Common myeloid progenitor, CD34-positive (primary cell): ENCODE data around the gene GSX2.
A peak's percentile ranks its signal among the peaks of the same experiment; 100 is the strongest.

ENCODE experiments used
- CTCF ChIA-PET: fragments of 350-600 bp; sonication (Branson Sonifier 250); formaldehyde crosslinking; loops from one replicate; lab custom pipeline; 2021; ENCODE audit warnings: antibody characterized with exemption; lab: Charles Lee
- POLR2A ChIA-PET: fragments of 350-600 bp; sonication (Branson Sonifier 250); formaldehyde crosslinking; loops from one replicate; lab custom pipeline; 2021; ENCODE audit warnings: antibody characterized with exemption; lab: Charles Lee
- DNase-seq, 3 donors: peaks; one replicate each; pipeline versions ENCODE4 v3.0.0 to v3.0.0-alpha.2; 2013
- H3K27ac ChIP-seq, 2 experiments: 1 replicate in 1 of 2; 2 replicates in 1 of 2; pipeline ENCODE4 v1.7.0; 2013; ENCODE audit warnings: inconsistent platforms in 2 of 2, low read length in 2 of 2, mild to moderate bottlenecking in 2 of 2, low read depth in 1 of 2, moderate library complexity in 1 of 2; ENCODE audit not compliant: severe bottlenecking in 2 of 2, insufficient read depth in 1 of 2, poor library complexity in 1 of 2
- H3K27me3 ChIP-seq, 5 experiments: replicated peaks in 2 of 5; 1 replicate in 3 of 5; 2 replicates in 2 of 5; pipeline versions ENCODE4 v1.6.1 to v1.7.0; 2013; ENCODE audit warnings: low read length in 4 of 5, mild to moderate bottlenecking in 2 of 5, moderate library complexity in 2 of 5, inconsistent platforms in 1 of 5; ENCODE audit not compliant: insufficient read depth in 5 of 5, control insufficient read depth in 4 of 5
- H3K36me3 ChIP-seq, 4 experiments: 1 replicate in 2 of 4; 2 replicates in 2 of 4; pipeline versions ENCODE4 v1.6.1 to v1.7.0; 2013; ENCODE audit warnings: low read length in 3 of 4, control low read depth in 1 of 4, mild to moderate bottlenecking in 1 of 4; ENCODE audit not compliant: control insufficient read depth in 4 of 4, insufficient read depth in 4 of 4
- H3K4me1 ChIP-seq, 4 experiments: 1 replicate in 3 of 4; 2 replicates in 1 of 4; pipeline versions ENCODE4 v1.6.1 to v1.7.1; 2013; ENCODE audit warnings: low read length in 3 of 4, mild to moderate bottlenecking in 3 of 4, control low read depth in 1 of 4, inconsistent platforms in 1 of 4, moderate library complexity in 1 of 4; ENCODE audit not compliant: control insufficient read depth in 4 of 4, insufficient read depth in 4 of 4; ENCODE audit errors: control extremely low read depth in 1 of 4
- H3K4me3 ChIP-seq, 7 experiments: 1 replicate in 4 of 7; 2 replicates in 3 of 7; pipeline versions ENCODE4 v1.5.1 to v1.7.0; 2013; ENCODE audit warnings: mild to moderate bottlenecking in 7 of 7, low read length in 6 of 7, moderate library complexity in 6 of 7, inconsistent platforms in 2 of 7, low read depth in 2 of 7, control low read depth in 1 of 7; ENCODE audit not compliant: insufficient read depth in 4 of 7, control insufficient read depth in 1 of 7; ENCODE audit errors: extremely low read depth in 1 of 7
- H3K9me3 ChIP-seq, 5 experiments: 1 replicate in 4 of 5; 2 replicates in 1 of 5; pipeline versions ENCODE4 v1.6.1 to v1.7.1; 2013; ENCODE audit warnings: low read length in 4 of 5, mild to moderate bottlenecking in 2 of 5, inconsistent platforms in 1 of 5, low read depth in 1 of 5, moderate library complexity in 1 of 5; ENCODE audit not compliant: control insufficient read depth in 4 of 5, insufficient read depth in 2 of 5; ENCODE audit errors: control extremely low read depth in 1 of 5
- WGBS: methylation state at CpG from one replicate; pipeline ENCODE4 v1.1.5; 2013; ENCODE audit not compliant: insufficient coverage; 5-methylcytosine and 5-hydroxymethylcytosine counted together

GSX2 gene

DNA sequence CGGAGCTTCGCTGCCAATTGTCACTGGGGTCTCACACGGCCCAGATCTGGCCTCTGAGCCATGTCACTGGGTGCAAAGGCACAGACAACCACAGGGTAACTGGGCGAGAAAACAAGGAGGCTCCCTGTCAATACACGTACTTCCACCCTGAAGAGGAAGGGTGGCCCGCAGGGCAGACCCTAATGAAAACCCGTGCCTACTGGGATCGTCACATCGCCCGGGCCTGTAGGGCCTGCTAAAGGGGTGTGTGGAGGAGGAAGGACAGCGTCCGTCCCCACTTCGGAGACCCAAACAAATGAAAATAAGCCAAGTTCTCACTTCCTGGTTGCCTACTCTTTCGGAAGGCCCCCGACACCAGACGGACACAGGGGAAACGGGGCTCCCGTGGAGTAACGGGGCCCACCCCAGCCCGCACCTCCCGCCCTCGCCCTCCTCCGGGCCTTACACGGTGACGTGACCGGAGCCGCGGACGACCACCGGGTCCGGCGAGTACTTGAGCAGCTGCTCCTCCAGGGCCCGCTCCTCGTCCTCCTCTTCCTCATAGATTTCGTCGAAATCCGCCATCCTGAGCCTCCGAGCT, 36.1 kb upstream of the GSX2 start:
- no peaks in the 10 kb centered on the region for H3K9me3 ChIP-seq
- H3K27me3 ChIP-seq: no peaks in the 10 kb centered on the region
- WGBS: 2% methylated on average over 34 of the region's 38 CpGs
- CTCF ChIA-PET: interaction anchor here (0.6 to 2.4 kb wide), 3 partner anchors 10 to 170 kb away, joined by 3 to 12 read pairs (median 9); no protein-coding TSS in a partner anchor
- peak overlapping the region; percentile 81 to 97 (median 96) for H3K4me3 ChIP-seq
- peaks cover 35 to 54% (median 40%) of the 10 kb centered on the region in 4 experiments for H3K4me1 ChIP-seq
- peak overlapping the region; percentile 97 to 99 for H3K27ac ChIP-seq
- H3K36me3 ChIP-seq: peaks cover 0 to 3% (median 0%) of the 10 kb centered on the region in 4 experiments
- peak; percentile 25 to 63 (median 53) for DNase-seq
- POLR2A ChIA-PET: no interaction called here

DNA sequence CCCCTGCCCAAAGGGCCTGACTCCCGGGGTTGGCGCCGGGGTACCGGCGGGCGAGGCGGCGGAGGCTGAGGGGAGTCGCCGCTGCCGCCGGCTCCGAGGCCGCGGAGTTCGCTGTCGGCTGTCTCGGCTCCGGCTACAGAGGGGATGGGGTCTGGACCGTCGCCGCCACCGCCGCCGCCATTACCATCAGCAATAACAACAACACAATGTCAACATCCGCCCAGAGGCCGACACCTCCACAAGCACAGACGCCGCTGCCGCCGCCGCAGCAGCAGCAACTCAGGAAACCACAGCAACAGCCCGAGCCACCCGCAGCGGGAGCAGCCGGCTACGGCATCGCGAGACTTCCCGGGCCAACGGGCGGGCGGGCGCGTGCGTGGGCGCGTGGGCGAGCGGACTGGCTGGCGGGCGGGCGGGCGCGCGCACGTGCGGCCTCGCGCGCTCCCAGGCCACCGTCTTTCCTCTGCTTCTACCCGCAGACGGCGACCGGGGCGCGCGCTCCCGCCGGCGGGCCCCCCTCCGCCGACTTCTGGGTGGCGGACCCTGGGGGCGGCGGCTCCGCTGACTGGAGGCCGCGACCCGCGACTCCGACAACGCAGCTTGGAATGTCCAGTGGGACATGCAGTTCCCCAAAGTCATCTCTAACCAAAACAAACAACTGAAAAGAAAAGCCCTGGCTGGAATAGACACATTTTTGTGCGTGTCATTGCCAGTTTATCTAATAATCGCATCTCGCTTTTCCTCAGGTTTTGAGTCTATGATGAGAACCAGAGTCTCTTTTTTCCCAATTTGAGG, 35.4 kb upstream of the GSX2 start, which contains the start of gene CHIC2:
TSS of gene CHIC2 (minus strand) at position 289 of the 795 bp plus-strand sequence. CDS start 305 bp downstream, outside the sequence.
- H3K4me1 ChIP-seq: peaks cover 35 to 52% (median 40%) of the 10 kb centered on the region in 4 experiments
- POLR2A ChIA-PET: no interaction called here

DNA sequence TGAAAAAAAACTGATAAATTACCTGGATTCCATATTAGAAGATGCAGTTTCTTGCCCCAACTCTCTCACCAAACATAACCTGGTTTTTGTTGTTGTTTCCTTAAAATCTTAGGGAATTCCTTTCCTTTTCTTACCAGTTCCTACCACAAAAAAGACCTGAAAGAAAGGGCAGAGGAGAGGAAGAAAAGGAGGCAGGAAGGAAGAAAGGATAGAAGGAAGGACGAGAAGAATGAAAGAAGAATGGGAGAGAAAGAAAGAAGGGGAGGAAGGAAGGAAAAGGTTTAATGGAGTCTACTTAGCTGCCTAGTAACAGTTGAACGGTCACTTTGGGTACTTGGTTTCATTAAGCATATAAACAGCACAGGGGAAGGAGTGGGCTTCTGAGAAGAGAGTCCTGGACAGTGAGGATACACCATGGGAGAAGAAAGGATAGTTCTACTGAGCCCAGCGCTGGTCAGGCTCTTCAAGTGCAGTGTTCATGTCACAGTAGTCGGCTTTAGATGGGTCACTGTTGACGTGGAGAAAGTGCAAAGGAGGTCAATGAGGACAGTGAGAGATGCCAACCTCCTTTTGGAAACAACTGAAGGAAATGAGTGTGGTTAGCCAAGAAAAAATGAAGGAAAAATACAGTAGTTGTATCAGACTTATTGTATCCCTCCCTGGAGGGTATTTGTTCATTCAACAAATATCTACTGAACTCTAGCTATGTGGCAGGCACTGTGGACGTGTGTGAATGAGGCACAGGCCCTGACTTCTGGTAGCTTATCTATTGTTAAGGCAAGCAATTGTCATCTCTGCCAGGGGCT, 34.5 kb upstream of the GSX2 start:
- Histone ChIP-seq H3K27ac (peak overlapping the region; percentile 19 to 99), H3K9me3 (no peaks in the 10 kb centered on the region), H3K27me3 (no peaks in the 10 kb centered on the region), H3K36me3 (no peaks in the 10 kb centered on the region), H3K4me1 (peaks cover 33 to 52% (median 38%) of the 10 kb centered on the region in 4 experiments), H3K4me3 (peak overlapping the region in 5 of 7 experiments; percentile 81 to 97 (median 96))
- POLR2A ChIA-PET: interaction anchor here (1.6 kb wide), 1 partner anchor 30 kb away, joined by 5 read pairs; no protein-coding TSS in a partner anchor
- CTCF ChIA-PET: interaction anchor here (1.1 to 1.3 kb wide), 3 partner anchors 11 to 49 kb away, joined by 3 to 4 read pairs (median 3); no protein-coding TSS in a partner anchor
- peak in 1 of 3 donors; percentile 28 for DNase-seq
- 39% methylated on average over 6 of the region's 6 CpGs for WGBS

More for the DNA sequence above, 35.4 kb upstream of the GSX2 start, which contains the start of gene CHIC2:
- DNase-seq: peak; percentile 94 to 98 (median 98)
- peak within 1 kb of the TSS; percentile 81 to 97 (median 96) for H3K4me3 ChIP-seq
- WGBS: 0% methylated on average over 61 of the region's 87 CpGs
- H3K27ac ChIP-seq: peak within 1 kb of the TSS; percentile 97 to 99
- peaks cover 0 to 3% (median 0%) of the 10 kb centered on the region in 4 experiments for H3K36me3 ChIP-seq
- no peaks in the 10 kb centered on the region for H3K27me3 ChIP-seq
- CTCF ChIA-PET: interaction anchor here (0.6 to 2.4 kb wide), 2 partner anchors 10 to 50 kb away, joined by 3 to 12 read pairs; no protein-coding TSS in a partner anchor
- no peaks in the 10 kb centered on the region for H3K9me3 ChIP-seq

DNA sequence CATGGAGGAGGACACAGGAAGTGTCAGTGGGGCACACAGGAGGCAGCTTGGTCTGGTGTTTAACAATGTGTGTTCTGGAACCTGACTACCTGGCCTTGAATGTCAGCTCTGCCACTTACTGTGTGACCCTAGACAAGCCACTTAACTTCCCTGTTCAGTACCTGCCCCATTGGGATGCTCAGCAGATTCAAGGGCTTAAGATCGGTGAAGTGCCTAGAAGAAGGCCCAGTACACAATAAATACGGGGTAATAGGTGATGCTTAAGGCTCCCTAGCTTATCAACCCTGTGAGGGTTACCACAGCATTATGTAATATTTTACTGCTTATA, 33.9 kb upstream of the GSX2 start:
- Histone ChIP-seq H3K4me3 (peak overlapping the region in 1 of 7 experiments; percentile 1), H3K4me1 (peaks cover 33 to 48% (median 38%) of the 10 kb centered on the region in 4 experiments), H3K27me3 (no peaks in the 10 kb centered on the region), H3K27ac (no peak overlapping the region), H3K36me3 (no peaks in the 10 kb centered on the region), H3K9me3 (no peaks in the 10 kb centered on the region)
- 83% methylated on average over 2 of the region's 2 CpGs for WGBS
- peak in 1 of 3 donors; percentile 33 for DNase-seq
- ChIA-PET POLR2A (interaction anchor here (0.5 to 1.6 kb wide), 2 partner anchors 29 to 1337 kb away, joined by 3 to 5 read pairs; no protein-coding TSS in a partner anchor), CTCF (interaction anchor here (1.0 to 1.3 kb wide), 4 partner anchors 11 to 123 kb away, joined by 3 to 4 read pairs (median 3); no protein-coding TSS in a partner anchor)

DNA sequence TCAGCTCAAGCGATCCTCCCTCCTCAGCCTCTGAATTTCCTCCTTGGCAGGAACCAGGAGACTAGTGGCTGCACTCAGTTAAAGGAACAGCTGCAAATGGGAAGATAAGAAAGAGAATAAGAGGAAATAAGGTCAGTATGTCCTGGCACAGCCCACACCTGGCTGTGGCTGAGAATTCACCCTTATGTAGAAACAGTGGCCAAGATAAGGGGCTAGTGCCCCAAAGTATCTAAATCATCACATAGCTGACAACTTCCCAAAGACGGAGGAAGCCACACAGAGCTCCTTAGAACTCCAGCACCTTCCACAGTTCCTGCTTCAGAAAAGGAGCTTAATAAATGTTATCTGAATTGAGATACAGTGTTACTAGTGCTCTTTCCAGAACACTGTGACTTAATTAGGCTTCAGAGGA, 33.2 kb upstream of the GSX2 start:
- Histone ChIP-seq H3K36me3 (no peaks in the 10 kb centered on the region), H3K4me1 (peaks cover 32 to 41% (median 37%) of the 10 kb centered on the region in 4 experiments), H3K27ac (peak overlapping the region in 1 of 2 experiments; percentile 46), H3K9me3 (no peaks in the 10 kb centered on the region), H3K27me3 (no peaks in the 10 kb centered on the region), H3K4me3 (no peak overlapping the region)
- POLR2A ChIA-PET: interaction anchor here (0.5 to 1.6 kb wide), 2 partner anchors 28 to 1338 kb away, joined by 3 to 5 read pairs; no protein-coding TSS in a partner anchor
- CTCF ChIA-PET: interaction anchor here (1.0 to 1.3 kb wide), 4 partner anchors 12 to 124 kb away, joined by 3 to 4 read pairs (median 3); no protein-coding TSS in a partner anchor
- WGBS: 20% methylated on average over 1 of the region's 2 CpGs
- DNase-seq: peak; percentile 34 to 90 (median 79)

- POLR2A ChIA-PET: interaction anchor here (0.6 to 1.6 kb wide), 2 partner anchors 28 to 56 kb away, joined by 4 to 5 read pairs; no protein-coding TSS in a partner anchor
- CTCF ChIA-PET: interaction anchor here (1.0 kb wide), 2 partner anchors 9 to 125 kb away, joined by 3 to 4 read pairs; no protein-coding TSS in a partner anchor
- H3K4me1 ChIP-seq: peaks cover 28 to 40% (median 34%) of the 10 kb centered on the region in 4 experiments
- no peak for DNase-seq
- no peaks in the 10 kb centered on the region for H3K9me3 ChIP-seq
- 66% methylated on average over 4 of the region's 5 CpGs for WGBS
- no peak overlapping the region for H3K4me3 ChIP-seq
- H3K36me3 ChIP-seq: no peaks in the 10 kb centered on the region
- no peaks in the 10 kb centered on the region for H3K27me3 ChIP-seq
- H3K27ac ChIP-seq: peak overlapping the region in 1 of 2 experiments; percentile 46
Measured at GRCh38 chr4:54067166-54067565, 32.8 kb upstream of the GSX2 start.
